Measurements from ENCODE around the gene C11orf86.

DNA sequence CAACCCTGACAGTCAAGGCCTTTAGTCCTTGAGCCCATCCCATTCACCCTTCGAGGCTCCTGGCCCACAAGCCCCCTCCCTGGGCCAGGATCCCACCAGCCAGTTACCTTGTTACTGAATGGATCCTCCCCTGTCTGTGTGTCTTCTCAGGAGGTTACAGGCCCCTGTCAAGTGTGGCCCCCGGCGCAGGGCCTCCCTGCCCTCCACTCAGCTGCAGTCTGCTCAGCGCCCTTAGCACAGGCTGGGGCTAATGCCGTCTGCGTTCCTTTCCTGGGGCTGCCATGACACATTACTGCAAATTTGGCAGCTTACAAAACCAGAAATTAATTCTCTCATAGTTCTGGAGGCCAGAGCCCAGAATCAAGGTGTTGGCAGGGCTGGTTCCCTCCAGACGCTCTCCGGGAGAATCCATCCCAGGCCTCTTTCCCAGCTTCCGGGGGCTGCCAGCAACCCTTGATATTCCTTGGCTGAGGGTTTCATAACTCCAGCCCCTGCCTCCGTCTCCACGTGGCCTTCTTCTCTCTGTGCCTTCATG, 38.5 kb downstream of the C11orf86 start:
- TF ChIP-seq, protein P1, sequence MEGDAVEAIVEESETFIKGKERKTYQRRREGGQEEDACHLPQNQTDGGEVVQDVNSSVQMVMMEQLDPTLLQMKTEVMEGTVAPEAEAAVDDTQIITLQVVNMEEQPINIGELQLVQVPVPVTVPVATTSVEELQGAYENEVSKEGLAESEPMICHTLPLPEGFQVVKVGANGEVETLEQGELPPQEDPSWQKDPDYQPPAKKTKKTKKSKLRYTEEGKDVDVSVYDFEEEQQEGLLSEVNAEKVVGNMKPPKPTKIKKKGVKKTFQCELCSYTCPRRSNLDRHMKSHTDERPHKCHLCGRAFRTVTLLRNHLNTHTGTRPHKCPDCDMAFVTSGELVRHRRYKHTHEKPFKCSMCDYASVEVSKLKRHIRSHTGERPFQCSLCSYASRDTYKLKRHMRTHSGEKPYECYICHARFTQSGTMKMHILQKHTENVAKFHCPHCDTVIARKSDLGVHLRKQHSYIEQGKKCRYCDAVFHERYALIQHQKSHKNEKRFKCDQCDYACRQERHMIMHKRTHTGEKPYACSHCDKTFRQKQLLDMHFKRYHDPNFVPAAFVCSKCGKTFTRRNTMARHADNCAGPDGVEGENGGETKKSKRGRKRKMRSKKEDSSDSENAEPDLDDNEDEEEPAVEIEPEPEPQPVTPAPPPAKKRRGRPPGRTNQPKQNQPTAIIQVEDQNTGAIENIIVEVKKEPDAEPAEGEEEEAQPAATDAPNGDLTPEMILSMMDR (IDR thresholded peaks at IDR 0.05; ENCODE audit: low read length) = no peak
- TF ChIP-seq EZH2 (IDR thresholded peaks at IDR 0.05; ENCODE audit: borderline replicate concordance, low read length) = no peak

Measured in OCI-LY1 (cell line).